ENCODE data around the gene CHST12.
A peak's percentile ranks its signal among the peaks of the same experiment; 100 is the strongest.

CHST12 gene

DNA sequence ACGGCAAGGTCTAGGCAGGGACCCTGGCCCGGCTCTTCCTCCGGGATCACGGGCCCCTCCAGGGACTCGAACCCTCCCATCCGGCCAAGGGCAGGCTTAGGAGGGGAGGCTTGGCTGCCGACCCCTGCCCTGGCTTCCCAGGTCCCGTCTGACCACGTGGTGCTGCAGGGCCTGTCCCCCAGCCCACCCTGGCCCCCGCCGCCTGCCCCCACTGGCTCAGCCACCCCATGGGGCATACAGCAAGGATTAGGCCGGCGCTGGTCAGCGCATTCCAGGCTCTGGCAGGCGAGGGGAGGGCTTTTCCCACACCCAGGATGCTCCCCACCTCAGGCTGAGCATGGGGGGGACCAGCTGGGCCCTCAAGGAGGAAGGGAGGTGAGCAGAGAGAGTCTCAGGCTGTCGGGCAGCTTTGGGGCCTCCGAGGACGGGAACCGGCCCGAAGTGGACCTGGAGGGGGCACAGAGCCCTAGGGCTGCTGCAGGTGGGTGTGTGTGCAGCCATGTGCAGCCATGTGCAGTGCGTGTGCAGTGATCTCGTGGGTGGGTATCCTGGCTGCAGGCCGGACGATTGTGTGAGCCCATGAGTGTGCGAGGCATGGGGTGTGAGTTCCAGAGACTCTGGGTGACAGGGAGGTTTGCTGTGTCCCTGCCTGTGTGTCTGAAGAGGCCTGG lies 73.5 kb downstream of the CHST12 start:
- TF ChIP-seq ZFX (IDR thresholded peaks at IDR 0.05; ENCODE audit: borderline replicate concordance) = no peak
- TF ChIP-seq, protein P1, sequence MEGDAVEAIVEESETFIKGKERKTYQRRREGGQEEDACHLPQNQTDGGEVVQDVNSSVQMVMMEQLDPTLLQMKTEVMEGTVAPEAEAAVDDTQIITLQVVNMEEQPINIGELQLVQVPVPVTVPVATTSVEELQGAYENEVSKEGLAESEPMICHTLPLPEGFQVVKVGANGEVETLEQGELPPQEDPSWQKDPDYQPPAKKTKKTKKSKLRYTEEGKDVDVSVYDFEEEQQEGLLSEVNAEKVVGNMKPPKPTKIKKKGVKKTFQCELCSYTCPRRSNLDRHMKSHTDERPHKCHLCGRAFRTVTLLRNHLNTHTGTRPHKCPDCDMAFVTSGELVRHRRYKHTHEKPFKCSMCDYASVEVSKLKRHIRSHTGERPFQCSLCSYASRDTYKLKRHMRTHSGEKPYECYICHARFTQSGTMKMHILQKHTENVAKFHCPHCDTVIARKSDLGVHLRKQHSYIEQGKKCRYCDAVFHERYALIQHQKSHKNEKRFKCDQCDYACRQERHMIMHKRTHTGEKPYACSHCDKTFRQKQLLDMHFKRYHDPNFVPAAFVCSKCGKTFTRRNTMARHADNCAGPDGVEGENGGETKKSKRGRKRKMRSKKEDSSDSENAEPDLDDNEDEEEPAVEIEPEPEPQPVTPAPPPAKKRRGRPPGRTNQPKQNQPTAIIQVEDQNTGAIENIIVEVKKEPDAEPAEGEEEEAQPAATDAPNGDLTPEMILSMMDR (IDR thresholded peaks at IDR 0.05) = no peak
- H3K27ac ChIP-seq = no peak overlapping the region

GRCh38 chr7:2477447-2478398 lies 74.3 kb downstream of the CHST12 start:
- TF ChIP-seq, protein P1 (IDR thresholded peaks at IDR 0.05) = peak; percentile 98
- TF ChIP-seq ZFX (IDR thresholded peaks at IDR 0.05; ENCODE audit: borderline replicate concordance) = no peak
- no peak overlapping the region for H3K27ac ChIP-seq

DNA sequence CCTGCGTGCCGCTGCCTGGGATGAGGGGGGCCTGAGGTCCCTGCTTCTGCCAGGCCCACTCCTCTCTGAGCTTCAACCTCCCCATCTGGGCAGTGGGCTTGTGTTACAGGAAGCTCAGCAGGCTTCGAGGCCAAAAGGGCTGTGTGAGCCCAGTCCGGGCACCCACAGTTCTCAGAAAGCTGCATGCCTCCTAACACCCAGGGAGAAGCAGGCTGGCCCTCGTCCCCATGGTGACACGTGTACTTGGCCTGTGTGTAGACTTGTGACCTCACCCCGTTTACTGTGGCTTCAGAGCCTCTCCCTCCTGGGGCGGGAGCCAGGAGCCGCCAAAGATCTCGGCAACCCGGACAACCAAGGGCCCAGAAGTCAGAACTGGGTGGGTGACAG lies 75.0 kb downstream of the CHST12 start:
- no peak overlapping the region for H3K27ac ChIP-seq
- TF ChIP-seq, protein P1 (IDR thresholded peaks at IDR 0.05) = no peak
- no peak for TF ChIP-seq ZFX (IDR thresholded peaks at IDR 0.05; ENCODE audit: borderline replicate concordance)

DNA sequence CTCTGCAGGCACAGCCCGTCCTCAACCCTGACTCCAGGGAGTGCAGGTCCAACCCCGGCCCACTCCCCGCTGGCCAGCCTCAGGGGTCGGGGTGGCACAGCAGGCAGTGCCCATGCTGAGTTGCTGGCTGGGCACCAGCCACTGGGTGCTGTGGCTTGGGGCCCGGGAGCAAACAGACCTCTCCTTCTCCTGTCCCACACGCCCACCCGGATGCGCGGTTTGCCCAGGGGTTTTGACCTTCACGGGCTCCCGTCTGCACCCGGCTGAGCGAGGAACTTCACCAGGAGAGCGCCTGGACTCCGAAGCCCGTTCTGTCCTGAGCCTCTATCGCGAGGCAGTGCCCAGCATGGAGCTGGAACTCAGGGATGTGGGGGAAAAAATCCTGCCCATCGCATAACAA lies 75.4 kb downstream of the CHST12 start:
- TF ChIP-seq ZFX (IDR thresholded peaks at IDR 0.05; ENCODE audit: borderline replicate concordance) = no peak
- TF ChIP-seq, protein P1 (IDR thresholded peaks at IDR 0.05) = no peak
- H3K27ac ChIP-seq = no peak overlapping the region

GRCh38 chr7:2479276-2480069 lies 76.1 kb downstream of the CHST12 start:
- no peak overlapping the region for H3K27ac ChIP-seq
- TF ChIP-seq, protein P1 (IDR thresholded peaks at IDR 0.05) = no peak
- TF ChIP-seq ZFX (IDR thresholded peaks at IDR 0.05; ENCODE audit: borderline replicate concordance) = no peak

DNA sequence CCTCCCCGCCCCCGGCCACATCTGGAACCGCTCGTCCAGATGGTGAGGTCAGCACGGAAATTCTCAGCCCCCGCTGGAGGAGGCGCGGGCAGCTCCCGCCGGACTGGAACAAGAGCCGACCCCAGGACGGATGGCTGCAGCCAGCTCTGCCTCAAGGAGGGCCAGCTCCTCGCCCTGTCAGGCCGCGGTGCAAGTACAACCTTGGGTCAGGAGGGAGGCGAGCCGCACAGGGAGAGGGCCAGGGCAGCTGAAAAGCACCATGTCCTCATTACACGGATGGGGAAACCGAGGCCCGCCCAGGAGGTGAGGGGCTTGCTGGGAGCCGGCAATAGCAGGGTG lies 76.6 kb downstream of the CHST12 start:
- no peak overlapping the region for H3K27ac ChIP-seq
- no peak for TF ChIP-seq ZFX (IDR thresholded peaks at IDR 0.05; ENCODE audit: borderline replicate concordance)
- TF ChIP-seq, protein P1 (IDR thresholded peaks at IDR 0.05) = no peak

Measured in 22Rv1 (cell line).